Measurements from ENCODE around the gene ZNF488.
A peak's percentile ranks its signal among the peaks of the same experiment; 100 is the strongest.

The ZNF488 gene

GRCh38 chr10:47366181-47366631 is 17.9 kb downstream of the ZNF488 start:
- DNase-seq (ENCODE audit: low spot score): no peak

GRCh38 chr10:47365431-47366180 is 18.5 kb downstream of the ZNF488 start:
- no peak for DNase-seq (ENCODE audit: low spot score)

- DNase-seq (ENCODE audit: low spot score): no peak
Measured at GRCh38 chr10:47364911-47365310, 19.2 kb downstream of the ZNF488 start.

- DNase-seq (ENCODE audit: low spot score): no peak
Measured at GRCh38 chr10:47364366-47364765, 19.7 kb downstream of the ZNF488 start.

- no peak for DNase-seq (ENCODE audit: low spot score)
Measured at GRCh38 chr10:47363781-47364180, 20.3 kb downstream of the ZNF488 start.

- DNase-seq (ENCODE audit: low spot score): no peak
Measured at GRCh38 chr10:47362199-47362598, 21.9 kb downstream of the ZNF488 start.

- peak; percentile 11 for DNase-seq (ENCODE audit: low spot score)
Measured at GRCh38 chr10:47361293-47361692, 22.8 kb downstream of the ZNF488 start.

- DNase-seq (ENCODE audit: low spot score): no peak
Measured at GRCh38 chr10:47360419-47361040, 23.6 kb downstream of the ZNF488 start.

GRCh38 chr10:47359626-47360418 is 24.3 kb downstream of the ZNF488 start:
- DNase-seq (ENCODE audit: low spot score): no peak

GRCh38 chr10:47359101-47359500 is 25.0 kb downstream of the ZNF488 start:
- no peak for DNase-seq (ENCODE audit: low spot score)

- DNase-seq (ENCODE audit: low spot score): no peak
Measured at GRCh38 chr10:47358457-47358856, 25.6 kb downstream of the ZNF488 start.

GRCh38 chr10:47357911-47358310 is 26.2 kb downstream of the ZNF488 start:
- DNase-seq (ENCODE audit: low spot score): no peak

- DNase-seq (ENCODE audit: low spot score): no peak
Measured at GRCh38 chr10:47357131-47357582, 26.9 kb downstream of the ZNF488 start.

- no peak for DNase-seq (ENCODE audit: low spot score)
Measured at GRCh38 chr10:47356708-47357107, 27.4 kb downstream of the ZNF488 start.

GRCh38 chr10:47354900-47355299 is 29.2 kb downstream of the ZNF488 start:
- DNase-seq (ENCODE audit: low spot score): no peak

GRCh38 chr10:47354165-47354564 is 29.9 kb downstream of the ZNF488 start:
- no peak for DNase-seq (ENCODE audit: low spot score)

- no peak for DNase-seq (ENCODE audit: low spot score)
Measured at GRCh38 chr10:47353351-47353750, 30.7 kb downstream of the ZNF488 start.

GRCh38 chr10:47351899-47352815 is 31.9 kb downstream of the ZNF488 start:
- no peak for DNase-seq (ENCODE audit: low spot score)

GRCh38 chr10:47350671-47351640 is 33.1 kb downstream of the ZNF488 start:
- no peak for DNase-seq (ENCODE audit: low spot score)

GRCh38 chr10:47349941-47350371 is 34.1 kb downstream of the ZNF488 start:
- no peak for DNase-seq (ENCODE audit: low spot score)

Measured in hematopoietic multipotent progenitor cell treated with erythropoietin and hydrocortisone succinate and interleukin-3 and kit ligand, for 17 days (in vitro differentiated cells).